Endothelial cell of umbilical vein (primary cell): ENCODE data around the gene WNT11. TPM values are rescaled to one million over a fixed set of nuclear protein-coding genes. Genes with fewer than 3 reads are reported as not detected.

Experiments
- BruUV-seq: library from RNA; stranded (reverse); fragments of 400-500 nt; replicated peaks from 2 replicates; lab custom pipeline; 2021; lab: Mats Ljungman, UMichigan
- CTCF ChIA-PET: fragments of 300-600, 350-600 bp; sonication (Branson Sonifier 250); formaldehyde crosslinking; loops from one replicate; lab custom pipeline; 2021; ENCODE audit warnings: antibody characterized with exemption, inconsistent platforms; lab: Charles Lee
- POLR2A ChIA-PET: fragments of 300-600, 350-600 bp; sonication (Branson Sonifier 250); formaldehyde crosslinking; loops from one replicate; lab custom pipeline; 2021; ENCODE audit warnings: antibody characterized with exemption, inconsistent platforms; lab: Charles Lee
- DNase-seq: peaks from one replicate; pipeline ENCODE4 v3.0.0-alpha.2; 2011; ENCODE audit warnings: low read depth, low spot score
- FAIRE-seq: peaks from 2 replicates; lab custom pipeline; 2011; peaks lifted over from hg19 to GRCh38; lab: Jason Lieb, UNC
- H2AFZ ChIP-seq: 2 replicates; pipeline ENCODE4 v1.6.0; 2012; ENCODE audit warnings: low read depth, low read length, control low read depth, inconsistent platforms
- H3K27ac ChIP-seq: 2 replicates; pipeline ENCODE4 v1.5.1; 2011; ENCODE audit warnings: low read depth, mild to moderate bottlenecking, control low read depth, low read length, moderate library complexity; ENCODE audit not compliant: insufficient read depth
- H3K27me3 ChIP-seq, 2 experiments: 2 replicates each; pipeline versions ENCODE4 v1.6.0 to v1.6.1; 2011; ENCODE audit warnings: low read length in 2 of 2, mixed read lengths in 1 of 2; ENCODE audit not compliant: control insufficient read depth in 2 of 2, insufficient read depth in 2 of 2
- H3K36me3 ChIP-seq, 2 experiments: 2 replicates in 1 of 2; 3 replicates in 1 of 2; pipeline ENCODE4 v1.5.1; 2011; ENCODE audit warnings: low read length in 2 of 2, mild to moderate bottlenecking in 1 of 2, moderate library complexity in 1 of 2; ENCODE audit not compliant: control insufficient read depth in 2 of 2, insufficient read depth in 2 of 2; ENCODE audit errors: extremely low read depth in 1 of 2
- H3K4me1 ChIP-seq: 3 replicates; pipeline ENCODE4 v1.5.1; 2011; ENCODE audit warnings: mild to moderate bottlenecking, low read length; ENCODE audit not compliant: control insufficient read depth, insufficient read depth; ENCODE audit errors: extremely low read depth
- H3K4me2 ChIP-seq: 2 replicates; pipeline ENCODE4 v1.6.1; 2011; ENCODE audit warnings: low read length, control low read depth, mixed read lengths; ENCODE audit not compliant: insufficient read depth
- H3K4me3 ChIP-seq, 3 experiments: fragments of 200-600 bp in 1 of 3; sonication (generic), shearing (Covaris generic) in 1 of 3; replicated peaks in 1 of 3; 2 replicates each; pipeline ENCODE4 v1.5.1; 2011 to 2016; ENCODE audit warnings: control low read depth in 3 of 3, low read length in 3 of 3, mild to moderate bottlenecking in 2 of 3, inconsistent platforms in 1 of 3, low read depth in 1 of 3, moderate library complexity in 1 of 3; ENCODE audit not compliant: insufficient read depth in 1 of 3
- H3K79me2 ChIP-seq: 2 replicates; pipeline ENCODE4 v1.6.0; 2012; ENCODE audit warnings: low read length, inconsistent platforms; ENCODE audit not compliant: control insufficient read depth, insufficient read depth
- H3K9ac ChIP-seq: replicated peaks from 2 replicates; pipeline ENCODE3; 2011; ENCODE audit warnings: low read length, control low read depth; ENCODE audit not compliant: insufficient read depth; ENCODE audit errors: extremely low read depth
- H3K9me1 ChIP-seq: replicated peaks from 3 replicates; pipeline ENCODE4 v1.6.0; 2011; ENCODE audit warnings: mild to moderate bottlenecking, low read length; ENCODE audit not compliant: control insufficient read depth, insufficient read depth; ENCODE audit errors: extremely low read depth
- H3K9me3 ChIP-seq: replicated peaks from 2 replicates; pipeline ENCODE4 v1.5.1; 2012; ENCODE audit warnings: low read length, inconsistent platforms; ENCODE audit not compliant: control insufficient read depth, insufficient read depth
- H4K20me1 ChIP-seq: replicated peaks from 2 replicates; pipeline ENCODE3; 2011; ENCODE audit warnings: mild to moderate bottlenecking, low read length; ENCODE audit not compliant: control insufficient read depth, insufficient read depth; ENCODE audit errors: extremely low read depth
- EZH2 ChIP-seq: IDR thresholded peaks from 2 replicates; pipeline ENCODE4 v1.6.1; 2012; ENCODE audit warnings: borderline replicate concordance, low read depth, mild to moderate bottlenecking, moderate library complexity, low read length, inconsistent platforms; ENCODE audit not compliant: severe bottlenecking
- FOS ChIP-seq: IDR thresholded peaks from 2 replicates; pipeline ENCODE4 v1.6.1; 2011; ENCODE audit warnings: mild to moderate bottlenecking, low read length, moderate library complexity, borderline replicate concordance; ENCODE audit not compliant: insufficient read depth
- GATA2 ChIP-seq: IDR thresholded peaks from 2 replicates; pipeline ENCODE4 v1.7.0; 2011; ENCODE audit warnings: low read depth, mild to moderate bottlenecking, moderate library complexity, mixed read lengths, low read length; ENCODE audit not compliant: insufficient read length, insufficient read depth
- JUN ChIP-seq: IDR thresholded peaks from 2 replicates; pipeline ENCODE4 v1.6.1; 2011; ENCODE audit warnings: borderline replicate concordance, low read depth; ENCODE audit not compliant: insufficient read length, insufficient read depth
- POLR2A ChIP-seq: IDR thresholded peaks from 2 replicates; pipeline ENCODE4 v1.6.1; 2012; ENCODE audit warnings: low read depth, mild to moderate bottlenecking, control low read depth, low read length
- dilution Hi-C: fragments of 300-500 bp; cut with MboI; formaldehyde crosslinking; loops from one replicate; pipeline ENCODE4 v1.15.0; 2019; ENCODE audit warnings: low sequenced_read_pairs; ENCODE audit not compliant: extremely low pct_ligation_motif_present
- intact Hi-C: fragments of 100-400 bp; cut with micrococcal nuclease; formaldehyde crosslinking; loops from one replicate; pipeline ENCODE4 v1.10.0; 2022
- polyA plus RNA-seq, 4 experiments: library from polyadenylated mRNA; depleted of rRNA in 3 of 4; stranded (reverse) in 3 of 4; unstranded in 1 of 4; fragments of >200 nt; gene quantifications; 2 replicates each; pipeline versions ENCODE4 v1.2.1 to v1.2.3, GENCODE V29; 2011 to 2012; ENCODE audit warnings: missing spikeins in 1 of 4
- total RNA-seq: library from RNA; stranded (reverse); gene quantifications from 2 replicates; pipeline ENCODE4 v1.2.3, GENCODE V29; 2021
- TF ChIP-seq, protein P1 (sequence below), 2 donors: IDR thresholded peaks; 1 replicate in 1 of 2; 2 replicates in 1 of 2; pipeline ENCODE4 v1.5.1; 2011; ENCODE audit warnings: low read length in 2 of 2, mild to moderate bottlenecking in 2 of 2, moderate library complexity in 2 of 2, control low read depth in 1 of 2, inconsistent platforms in 1 of 2, low read depth in 1 of 2; ENCODE audit not compliant: insufficient read depth in 1 of 2; ENCODE audit errors: extremely low read depth in 1 of 2

The WNT11 gene
- total and polyA plus RNA-seq, 2 donors (not counting 3 experiments of a cell fraction or from before 2014, with no cell fraction given) = not detected

DNA sequence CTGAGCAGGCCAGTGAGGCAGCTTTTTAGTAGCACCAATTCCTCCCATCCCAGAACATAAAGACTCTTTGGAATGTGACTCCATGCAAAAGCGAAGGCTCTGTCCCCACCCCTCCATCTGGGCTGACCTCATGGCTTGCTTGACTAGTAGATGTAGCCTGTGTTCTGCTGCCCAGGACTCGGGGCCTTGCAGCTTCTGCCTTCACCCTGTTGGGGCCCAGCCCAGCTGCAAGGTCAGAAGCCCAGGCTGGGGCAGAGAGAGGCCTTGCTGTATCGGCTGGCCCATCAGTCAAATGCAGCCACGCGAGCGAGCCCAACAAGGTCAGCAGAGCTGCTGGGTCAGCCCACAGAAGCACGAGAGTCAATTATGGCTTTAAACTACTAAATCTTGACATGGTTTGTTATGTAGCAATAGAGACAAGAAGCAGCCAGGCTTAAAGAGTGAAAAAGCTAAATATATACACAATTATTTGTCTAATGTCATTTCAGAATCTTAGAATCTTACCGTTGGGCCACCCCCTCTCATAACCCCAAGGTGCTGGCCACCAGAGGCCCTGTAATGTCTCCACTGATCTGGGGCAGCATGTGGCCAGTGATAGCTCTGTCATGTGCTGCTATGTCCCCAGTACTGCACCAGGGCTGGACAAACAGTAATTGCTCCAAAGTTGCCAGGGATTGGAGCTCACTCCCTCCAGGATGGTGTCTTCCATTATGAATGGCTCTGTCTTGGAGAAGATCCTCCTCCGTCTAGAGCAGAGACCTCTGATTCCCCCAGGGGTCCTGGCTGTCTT is 10.4 kb upstream of the WNT11 start:
- Histone ChIP-seq H3K4me3 (no peak overlapping the region), H3K79me2 (no peaks in the 10 kb centered on the region), H3K27ac (no peak overlapping the region), H3K9me1 (no peaks in the 10 kb centered on the region), H3K36me3 (no peaks in the 10 kb centered on the region), H2AFZ (no peak overlapping the region), H3K9me3 (no peaks in the 10 kb centered on the region), H3K4me2 (no peak overlapping the region), H4K20me1 (no peaks in the 10 kb centered on the region), H3K9ac (no peak overlapping the region), H3K27me3 (peaks cover 15 to 26% of the 10 kb centered on the region in 2 experiments), H3K4me1 (no peaks in the 10 kb centered on the region)
- intact Hi-C loops (no loop called here), dilution Hi-C loops (no loop called here)
- ChIA-PET CTCF (interaction anchor here (5.0 kb wide), 1 partner anchor 9 kb away, joined by 20 read pairs; no protein-coding TSS in a partner anchor), POLR2A (no interaction called here)
- TF ChIP-seq GATA2 (no peak), JUN (no peak)
- TF ChIP-seq, protein P1, sequence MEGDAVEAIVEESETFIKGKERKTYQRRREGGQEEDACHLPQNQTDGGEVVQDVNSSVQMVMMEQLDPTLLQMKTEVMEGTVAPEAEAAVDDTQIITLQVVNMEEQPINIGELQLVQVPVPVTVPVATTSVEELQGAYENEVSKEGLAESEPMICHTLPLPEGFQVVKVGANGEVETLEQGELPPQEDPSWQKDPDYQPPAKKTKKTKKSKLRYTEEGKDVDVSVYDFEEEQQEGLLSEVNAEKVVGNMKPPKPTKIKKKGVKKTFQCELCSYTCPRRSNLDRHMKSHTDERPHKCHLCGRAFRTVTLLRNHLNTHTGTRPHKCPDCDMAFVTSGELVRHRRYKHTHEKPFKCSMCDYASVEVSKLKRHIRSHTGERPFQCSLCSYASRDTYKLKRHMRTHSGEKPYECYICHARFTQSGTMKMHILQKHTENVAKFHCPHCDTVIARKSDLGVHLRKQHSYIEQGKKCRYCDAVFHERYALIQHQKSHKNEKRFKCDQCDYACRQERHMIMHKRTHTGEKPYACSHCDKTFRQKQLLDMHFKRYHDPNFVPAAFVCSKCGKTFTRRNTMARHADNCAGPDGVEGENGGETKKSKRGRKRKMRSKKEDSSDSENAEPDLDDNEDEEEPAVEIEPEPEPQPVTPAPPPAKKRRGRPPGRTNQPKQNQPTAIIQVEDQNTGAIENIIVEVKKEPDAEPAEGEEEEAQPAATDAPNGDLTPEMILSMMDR (IDR thresholded peaks at IDR 0.05; ENCODE audit: extremely low read depth in 1 of 2, insufficient read depth in 1 of 2, low read depth in 1 of 2, low read length in 2 of 2) = no peak
- DNase-seq (no peak), FAIRE-seq (no peak)
- no TSS peak for BruUV-seq

GRCh38 chr11:76215941-76216340 is 9.6 kb upstream of the WNT11 start:
- DNase-seq (no peak), FAIRE-seq (no peak)
- Histone ChIP-seq H3K4me2 (no peak overlapping the region), H4K20me1 (no peaks in the 10 kb centered on the region), H3K9me1 (no peaks in the 10 kb centered on the region), H3K9ac (no peak overlapping the region), H3K36me3 (no peaks in the 10 kb centered on the region), H3K79me2 (no peaks in the 10 kb centered on the region), H3K27ac (no peak overlapping the region), H3K4me1 (no peaks in the 10 kb centered on the region), H3K9me3 (no peaks in the 10 kb centered on the region), H3K4me3 (no peak overlapping the region), H3K27me3 (peaks cover 23 to 31% of the 10 kb centered on the region in 2 experiments), H2AFZ (no peak overlapping the region)
- dilution Hi-C loops = no loop called here
- ChIA-PET POLR2A (no interaction called here), CTCF (interaction anchor here (5.0 kb wide), 1 partner anchor 8 kb away, joined by 20 read pairs; no protein-coding TSS in a partner anchor)
- no TSS peak for BruUV-seq
- TF ChIP-seq EZH2 (no peak), POLR2A (no peak), FOS (no peak), JUN (no peak)
- intact Hi-C loops = no loop called here
